ENCODE measurements around the gene TBC1D5. TPM values are rescaled to one million over a fixed set of nuclear protein-coding genes. Genes with fewer than 3 reads are reported as not detected.

TBC1D5 gene
- total and polyA plus RNA-seq, 2 of the 4 experiments (the other 2 are of a cell fraction), result 16.4 to 57.0 TPM

GRCh38 chr3:17783426-17783825 lies 41.0 kb upstream of the TBC1D5 start:
- H2BK20ac ChIP-seq (ENCODE audit: low read depth, low read length), result no peak overlapping the region
- H3K4ac ChIP-seq (ENCODE audit: low read depth, low read length), result no peak overlapping the region
- POLR2A ChIA-PET (ENCODE audit: unreplicated experiment), result no interaction called here
- H2BK5ac ChIP-seq (ENCODE audit: low read depth, low read length, poor library complexity, severe bottlenecking), result no peak overlapping the region
- H3K9me1 ChIP-seq (ENCODE audit: insufficient read depth, low read length), result no peaks in the 10 kb centered on the region
- H3K4me3 ChIP-seq (ENCODE audit: insufficient read depth, low read depth, low read length), result no peak overlapping the region
- CTCF ChIA-PET, result no interaction called here
- intact Hi-C loops (cut with micrococcal nuclease), result no loop called here
- H3K56ac ChIP-seq (ENCODE audit: extremely low read depth, insufficient read depth, low read length), result no peak overlapping the region
- H2AFZ ChIP-seq (replicated peaks; ENCODE audit: low read length, poor library complexity), result no peak overlapping the region
- no peak overlapping the region for H3K18ac ChIP-seq (ENCODE audit: low read depth, low read length)
- H2AK5ac ChIP-seq (ENCODE audit: low read depth, low read length), result no peak overlapping the region
- in situ Hi-C loops (cut with MboI; ENCODE audit: low sequenced_read_pairs), result no loop called here
- H2AK9ac ChIP-seq (replicated peaks; ENCODE audit: low read depth, low read length, poor library complexity), result no peak overlapping the region
- no peak overlapping the region for H2BK120ac ChIP-seq (ENCODE audit: low read depth, low read length)
- no peak overlapping the region for H3K14ac ChIP-seq (replicated peaks; ENCODE audit: low read depth, low read length)
- H3K23ac ChIP-seq (ENCODE audit: low read depth, low read length), result no peak overlapping the region
- H4K8ac ChIP-seq (ENCODE audit: low read depth in 2 of 2, low read length in 2 of 2), result no peak overlapping the region
- no peaks in the 10 kb centered on the region for H3K9me3 ChIP-seq (ENCODE audit: control insufficient read depth, insufficient read depth, low read length)
- dilution Hi-C loops (cut with HindIII; ENCODE audit: low sequenced_read_pairs, unreplicated experiment), result no loop called here
- no peak overlapping the region for H4K91ac ChIP-seq (ENCODE audit: insufficient read depth, low read depth, low read length)
- no peak overlapping the region for H3K4me2 ChIP-seq (ENCODE audit: low read depth, low read length)
- DNase-seq (no peak), ATAC-seq (ENCODE audit: low read depth) (no peak)
- no CpG with 5 or more reads among the region's 1 CpG for WGBS, 2 experiments (ENCODE audit: extremely low coverage in 2 of 2, insufficient read length in 1 of 2)
- no peaks in the 10 kb centered on the region for H3K27me3 ChIP-seq (ENCODE audit: control insufficient read depth, insufficient read depth, low read length)
- no peaks in the 10 kb centered on the region for H4K20me1 ChIP-seq (ENCODE audit: insufficient read depth, low read length)
- H3K4me1 ChIP-seq (ENCODE audit: control insufficient read depth, insufficient read depth, low read length), result no peaks in the 10 kb centered on the region
- H4K5ac ChIP-seq (ENCODE audit: low read depth, low read length), result no peak overlapping the region
- no peak overlapping the region for H3K9ac ChIP-seq (ENCODE audit: low read depth, low read length)
- TF ChIP-seq RCOR1 (IDR thresholded peaks at IDR 0.05; ENCODE audit: insufficient replicate concordance, low read length) (no peak), MAZ (IDR thresholded peaks at IDR 0.05; ENCODE audit: borderline replicate concordance, low read depth, low read length) (no peak), USF2 (IDR thresholded peaks at IDR 0.05; ENCODE audit: low read depth, low read length) (no peak), SMC3 (IDR thresholded peaks at IDR 0.05; ENCODE audit: low read depth, low read length) (no peak)
- no peaks in the 10 kb centered on the region for H3K36me3 ChIP-seq (ENCODE audit: control insufficient read depth, insufficient read depth, low read length)
- H3K79me1 ChIP-seq (ENCODE audit: low read depth in 1 of 2, low read length in 2 of 2), result no peaks in the 10 kb centered on the region
- no peak overlapping the region for H2BK15ac ChIP-seq (ENCODE audit: low read depth, low read length)
- BruUV-seq (replicated peaks), result no TSS peak
- H3K27ac ChIP-seq (ENCODE audit: insufficient read depth, low read length), result no peak overlapping the region

All from IMR-90 (cell line).